Activated T-helper 2 cell treated with anti-CD3 and anti-CD28 coated beads, Interferon-gamma antibody, Interleukin-2, Interleukin-4, amounts not matched to agents 10 μg/mL and 5 μg/mL and 100 μg/mL, durations not matched to agents 14 hours and 24 hours and 36 hours (primary cell): ENCODE results near the gene MTMR12. TPM values are rescaled to one million over a fixed set of nuclear protein-coding genes. Genes with fewer than 3 reads are reported as not detected.
"Not testable (repeated sequence)": the region's sequence is repeated elsewhere in the genome, so short reads cannot be mapped to it uniquely, and the experiment has no call there.

Experiments
- DNase-seq: peaks from one replicate; pipeline ENCODE4 v3.0.0; 2021; ENCODE audit warnings: low spot score
- H3K27ac Mint-ChIP-seq: one replicate; pipeline ENCODE4 v1.8.0; 2021; ENCODE audit warnings: mixed read lengths
- H3K27me3 Mint-ChIP-seq: one replicate; pipeline ENCODE4 v1.8.0; 2021; ENCODE audit warnings: low read depth, mixed read lengths
- H3K36me3 Mint-ChIP-seq: one replicate; pipeline ENCODE4 v1.8.0; 2021; ENCODE audit warnings: low read depth, mixed read lengths
- H3K4me1 Mint-ChIP-seq: one replicate; pipeline ENCODE4 v1.8.0; 2021; ENCODE audit warnings: low read depth, mixed read lengths
- H3K4me3 Mint-ChIP-seq: one replicate; pipeline ENCODE4 v1.8.0; 2021; ENCODE audit warnings: low read depth, mild to moderate bottlenecking, moderate library complexity, mixed read lengths
- H3K9me3 Mint-ChIP-seq: one replicate; pipeline ENCODE4 v1.8.0; 2021; ENCODE audit warnings: mixed read lengths
- intact Hi-C: fragments of 100-400 bp; cut with micrococcal nuclease; formaldehyde crosslinking; loops from one replicate; pipeline ENCODE4 v1.15.1; 2023
- total RNA-seq: library from RNA; stranded (reverse); gene quantifications from 2 replicates; pipeline ENCODE4 v1.2.3, GENCODE V29; 2022

Gene MTMR12
- total RNA-seq, 1 donor from 2014 or later = 23.5 TPM

- H3K27ac Mint-ChIP-seq = no peak overlapping the region
- no peaks in the 10 kb centered on the region for H3K27me3 Mint-ChIP-seq
- no peak overlapping the region for H3K4me3 Mint-ChIP-seq
- no peaks in the 10 kb centered on the region for H3K9me3 Mint-ChIP-seq
- H3K4me1 Mint-ChIP-seq = peaks cover 25% of the 10 kb centered on the region
- H3K36me3 Mint-ChIP-seq = peaks cover 52% of the 10 kb centered on the region
- DNase-seq = no peak
- intact Hi-C loops = no loop called here
Measured at GRCh38 chr5:32231241-32231640, 81.5 kb downstream of the MTMR12 start.

- no peak overlapping the region for H3K4me3 Mint-ChIP-seq
- H3K36me3 Mint-ChIP-seq = peaks cover 48% of the 10 kb centered on the region
- DNase-seq = no peak
- intact Hi-C loops = no loop called here
- no peaks in the 10 kb centered on the region for H3K27me3 Mint-ChIP-seq
- H3K4me1 Mint-ChIP-seq = peaks cover 25% of the 10 kb centered on the region
- no peaks in the 10 kb centered on the region for H3K9me3 Mint-ChIP-seq
- peak overlapping the region; percentile 55 for H3K27ac Mint-ChIP-seq
Measured at GRCh38 chr5:32230356-32231099, 82.2 kb downstream of the MTMR12 start.

- Mint-ChIP-seq H3K27me3 (no peaks in the 10 kb centered on the region), H3K27ac (no peak overlapping the region), H3K9me3 (no peaks in the 10 kb centered on the region), H3K4me1 (peaks cover 25% of the 10 kb centered on the region), H3K36me3 (peaks cover 43% of the 10 kb centered on the region), H3K4me3 (no peak overlapping the region)
- intact Hi-C loops = no loop called here
- DNase-seq = no peak
Measured at GRCh38 chr5:32229586-32229985, 83.2 kb downstream of the MTMR12 start.

- H3K9me3 Mint-ChIP-seq = no peaks in the 10 kb centered on the region
- DNase-seq = no peak
- intact Hi-C loops = no loop called here
- H3K4me3 Mint-ChIP-seq = no peak overlapping the region
- peaks cover 37% of the 10 kb centered on the region for H3K36me3 Mint-ChIP-seq
- peaks cover 25% of the 10 kb centered on the region for H3K4me1 Mint-ChIP-seq
- H3K27me3 Mint-ChIP-seq = no peaks in the 10 kb centered on the region
- no peak overlapping the region for H3K27ac Mint-ChIP-seq
Measured at GRCh38 chr5:32228816-32229215, 83.9 kb downstream of the MTMR12 start.

GRCh38 chr5:32225445-32225844 is 87.3 kb downstream of the MTMR12 start:
- DNase-seq = no peak
- peaks cover 21% of the 10 kb centered on the region for H3K36me3 Mint-ChIP-seq
- no peak overlapping the region for H3K27ac Mint-ChIP-seq
- no peak overlapping the region for H3K4me3 Mint-ChIP-seq
- H3K4me1 Mint-ChIP-seq = peaks cover 16% of the 10 kb centered on the region
- H3K27me3 Mint-ChIP-seq = no peaks in the 10 kb centered on the region
- H3K9me3 Mint-ChIP-seq = no peaks in the 10 kb centered on the region
- intact Hi-C loops = no loop called here

GRCh38 chr5:32223972-32224609 is 88.6 kb downstream of the MTMR12 start:
- Mint-ChIP-seq H3K9me3 (no peaks in the 10 kb centered on the region), H3K4me3 (no peak overlapping the region), H3K4me1 (peaks cover 8% of the 10 kb centered on the region), H3K27me3 (no peaks in the 10 kb centered on the region), H3K27ac (no peak overlapping the region), H3K36me3 (peaks cover 12% of the 10 kb centered on the region)
- no peak for DNase-seq
- intact Hi-C loops = no loop called here

- Mint-ChIP-seq H3K4me3 (no peak overlapping the region), H3K9me3 (no peaks in the 10 kb centered on the region)
- intact Hi-C loops = no loop called here
Measured at GRCh38 chr5:32222723-32223470, 89.8 kb downstream of the MTMR12 start.

GRCh38 chr5:32217886-32218396 is 94.8 kb downstream of the MTMR12 start:
- H3K9me3 Mint-ChIP-seq = no peaks in the 10 kb centered on the region
- intact Hi-C loops = no loop called here
- no peaks in the 10 kb centered on the region for H3K27me3 Mint-ChIP-seq
- no peak overlapping the region for H3K27ac Mint-ChIP-seq
- no peaks in the 10 kb centered on the region for H3K36me3 Mint-ChIP-seq
- DNase-seq = no peak
- H3K4me1 Mint-ChIP-seq = peaks cover 6% of the 10 kb centered on the region
- H3K4me3 Mint-ChIP-seq = no peak overlapping the region

More at GRCh38 chr5:32222723-32223470, 89.8 kb downstream of the MTMR12 start:
- H3K27me3 Mint-ChIP-seq = no peaks in the 10 kb centered on the region
- peaks cover 6% of the 10 kb centered on the region for H3K36me3 Mint-ChIP-seq
- no peak overlapping the region for H3K27ac Mint-ChIP-seq
- peaks cover 6% of the 10 kb centered on the region for H3K4me1 Mint-ChIP-seq
- no peak for DNase-seq

GRCh38 chr5:32214344-32214743 is 98.4 kb downstream of the MTMR12 start:
- H3K9me3 Mint-ChIP-seq, H3K27me3 Mint-ChIP-seq: not testable (repeated sequence)

GRCh38 chr5:32210151-32210550 is 102.6 kb downstream of the MTMR12 start:
- peaks cover 17% of the 10 kb centered on the region for H3K4me1 Mint-ChIP-seq
- H3K36me3 Mint-ChIP-seq = peaks cover 3% of the 10 kb centered on the region
- no peaks in the 10 kb centered on the region for H3K27me3 Mint-ChIP-seq
- no peak overlapping the region for H3K4me3 Mint-ChIP-seq
- no peaks in the 10 kb centered on the region for H3K9me3 Mint-ChIP-seq
- DNase-seq = no peak
- H3K27ac Mint-ChIP-seq = peak overlapping the region; percentile 85
- intact Hi-C loops = loop anchor here (2.0 to 5.0 kb wide), 2 partner anchors 93 to 102 kb away; partner anchors contain the start of gene MTMR12

More at GRCh38 chr5:32214344-32214743, 98.4 kb downstream of the MTMR12 start:
- DNase-seq, H3K27ac Mint-ChIP-seq, H3K36me3 Mint-ChIP-seq, H3K4me3 Mint-ChIP-seq: not testable (repeated sequence)
- peaks cover 16% of the 10 kb centered on the region for H3K4me1 Mint-ChIP-seq
- intact Hi-C loops = loop anchor here (5.0 kb wide), 1 partner anchor 98 kb away; the partner anchor contains the start of gene MTMR12

- peaks cover 17% of the 10 kb centered on the region for H3K4me1 Mint-ChIP-seq
- H3K27me3 Mint-ChIP-seq, H3K36me3 Mint-ChIP-seq, DNase-seq, H3K4me3 Mint-ChIP-seq, intact Hi-C loops, H3K27ac Mint-ChIP-seq, H3K9me3 Mint-ChIP-seq: not testable (repeated sequence)
Measured at GRCh38 chr5:32208837-32209236, 103.9 kb downstream of the MTMR12 start.

GRCh38 chr5:32207355-32207634 is 105.4 kb downstream of the MTMR12 start:
- intact Hi-C loops = no loop called here

More at GRCh38 chr5:32207355-32207634, 105.4 kb downstream of the MTMR12 start:
- peaks cover 3% of the 10 kb centered on the region for H3K36me3 Mint-ChIP-seq
- H3K4me1 Mint-ChIP-seq = peaks cover 21% of the 10 kb centered on the region
- H3K27ac Mint-ChIP-seq = peak overlapping the region; percentile 38
- H3K9me3 Mint-ChIP-seq = no peaks in the 10 kb centered on the region
- no peak for DNase-seq
- no peaks in the 10 kb centered on the region for H3K27me3 Mint-ChIP-seq
- H3K4me3 Mint-ChIP-seq = no peak overlapping the region
